SK-N-SH treated with all-trans-retinoic acid at 6 μM for 48 hours (cell line): Measurements from ENCODE around the gene PIEZO1.

Experiments used
- ATAC-seq: fragments of 200-7000 bp; cut with Tn5 transposase; 3 replicates; pipeline ENCODE4 v1.9.1; 2020; ENCODE audit warnings: mild to moderate bottlenecking, moderate library complexity
- ARNTL ChIP-seq: fragments of 450-650 bp; formaldehyde crosslinking; IDR thresholded peaks from 2 replicates; pipeline ENCODE4 v1.5.0; 2020; ENCODE audit warnings: low read depth, mild to moderate bottlenecking, moderate library complexity, borderline replicate concordance
- BACH2 ChIP-seq: fragments of 250-450 bp; sonication (Bioruptor Pico); IDR thresholded peaks from 2 replicates; pipeline ENCODE4 v1.9.0; 2021; ENCODE audit warnings: mild to moderate bottlenecking, borderline replicate concordance
- CREB5 ChIP-seq: fragments of 250-450 bp; sonication (Bioruptor Pico); IDR thresholded peaks from 2 replicates; pipeline ENCODE4 v1.5.1; 2020; ENCODE audit warnings: low read depth, mild to moderate bottlenecking, moderate library complexity
- CSDC2 ChIP-seq: fragments of 250-450 bp; sonication (Bioruptor Pico); IDR thresholded peaks from 2 replicates; pipeline ENCODE4 v1.5.0; 2020; ENCODE audit warnings: mild to moderate bottlenecking, moderate library complexity
- CSRNP3 ChIP-seq: fragments of 250-450 bp; sonication (Bioruptor Pico); IDR thresholded peaks from 2 replicates; pipeline ENCODE4 v1.5.1; 2021; ENCODE audit warnings: mild to moderate bottlenecking, moderate library complexity
- ESRRG ChIP-seq: fragments of 250-450 bp; sonication (Bioruptor Pico); IDR thresholded peaks from 2 replicates; pipeline ENCODE4 v1.6.1; 2021; ENCODE audit warnings: mild to moderate bottlenecking
- GLIS3 ChIP-seq: fragments of 250-450 bp; sonication (Bioruptor Pico); IDR thresholded peaks from 2 replicates; pipeline ENCODE4 v1.5.0; 2020; ENCODE audit warnings: mild to moderate bottlenecking, moderate library complexity
- ISL1 ChIP-seq: fragments of 250-450 bp; sonication (Bioruptor Pico); IDR thresholded peaks from 2 replicates; pipeline ENCODE4 v2.1.2; 2022; ENCODE audit warnings: mild to moderate bottlenecking, moderate library complexity
- OSR1 ChIP-seq: fragments of 250-450 bp; sonication (Bioruptor Pico); IDR thresholded peaks from 2 replicates; pipeline ENCODE4 v1.8.0; 2022; ENCODE audit warnings: moderate library complexity, mild to moderate bottlenecking, inconsistent platforms
- PATZ1 ChIP-seq: fragments of 250-450 bp; sonication (Bioruptor Pico); IDR thresholded peaks from 2 replicates; pipeline ENCODE4 v1.8.0; 2020; ENCODE audit warnings: mild to moderate bottlenecking, moderate library complexity, borderline replicate concordance
- POU6F1 ChIP-seq: fragments of 250-450 bp; sonication (Bioruptor Pico); IDR thresholded peaks from 2 replicates; pipeline ENCODE4 v1.8.0; 2021; ENCODE audit warnings: low read depth, mild to moderate bottlenecking, moderate library complexity, borderline replicate concordance
- PPARA ChIP-seq: fragments of 250-450 bp; sonication (Bioruptor Pico); IDR thresholded peaks from 2 replicates; pipeline ENCODE4 v1.5.0; 2020; ENCODE audit warnings: mild to moderate bottlenecking, borderline replicate concordance
- RARB ChIP-seq: fragments of 250-450 bp; sonication (Bioruptor Pico); IDR thresholded peaks from 2 replicates; pipeline ENCODE4 v1.8.0; 2021; ENCODE audit warnings: mild to moderate bottlenecking, moderate library complexity
- TCF4 ChIP-seq: fragments of 250-450 bp; sonication (Bioruptor Pico); IDR thresholded peaks from 2 replicates; pipeline ENCODE4 v1.8.0; 2021; ENCODE audit warnings: mild to moderate bottlenecking, moderate library complexity, borderline replicate concordance
- TOX ChIP-seq: fragments of 250-450 bp; sonication (Bioruptor Pico); IDR thresholded peaks from 2 replicates; pipeline ENCODE4 v1.8.0; 2021; ENCODE audit warnings: mild to moderate bottlenecking, moderate library complexity, borderline replicate concordance
- TSHZ2 ChIP-seq: fragments of 250-450 bp; sonication (Bioruptor Pico); IDR thresholded peaks from 2 replicates; pipeline ENCODE4 v1.5.0; 2020; ENCODE audit warnings: mild to moderate bottlenecking, moderate library complexity
- ZC3H10 ChIP-seq: fragments of 250-450 bp; sonication (Bioruptor Pico); IDR thresholded peaks from 2 replicates; pipeline ENCODE4 v1.5.1; 2021; ENCODE audit warnings: mild to moderate bottlenecking, moderate library complexity
- ZFP3 ChIP-seq: fragments of 250-450 bp; sonication (Bioruptor Pico); IDR thresholded peaks from 2 replicates; pipeline ENCODE4 v1.5.0; 2020; ENCODE audit warnings: mild to moderate bottlenecking, moderate library complexity
- ZFP30 ChIP-seq: fragments of 450-650 bp; formaldehyde crosslinking; IDR thresholded peaks from 2 replicates; pipeline ENCODE4 v1.5.0; 2022; ENCODE audit warnings: mild to moderate bottlenecking, moderate library complexity
- ZNF565 ChIP-seq: fragments of 450-650 bp; formaldehyde crosslinking; conservative IDR thresholded peaks from 2 replicates; pipeline ENCODE4 v1.5.0; 2020; ENCODE audit warnings: low read depth, mild to moderate bottlenecking, moderate library complexity
- ZNF70 ChIP-seq: fragments of 450-650 bp; formaldehyde crosslinking; IDR thresholded peaks from 2 replicates; pipeline ENCODE4 v1.5.0; 2020; ENCODE audit warnings: mild to moderate bottlenecking, moderate library complexity
- ZNF8 ChIP-seq: fragments of 450-650 bp; formaldehyde crosslinking; IDR thresholded peaks from 2 replicates; pipeline ENCODE4 v1.5.0; 2020; ENCODE audit warnings: mild to moderate bottlenecking, moderate library complexity

The PIEZO1 gene

GRCh38 chr16:88713568-88714419 is 71.2 kb downstream of the PIEZO1 start:
- ATAC-seq: peak; percentile 14
- no peak for TF ChIP-seq ESRRG (CRISPR knock-in tag)
- TF ChIP-seq RARB (CRISPR knock-in tag): no peak
- TF ChIP-seq OSR1 (CRISPR knock-in tag): no peak
- TF ChIP-seq ISL1: no peak
- TF ChIP-seq GLIS3 (CRISPR knock-in tag): no peak
- no peak for TF ChIP-seq PPARA (CRISPR knock-in tag)
- TF ChIP-seq PATZ1 (CRISPR knock-in tag): no peak
- TF ChIP-seq ZFP30: no peak
- no peak for TF ChIP-seq ARNTL (CRISPR knock-in tag)
- no peak for TF ChIP-seq ZNF70 (CRISPR knock-in tag)
- no peak for TF ChIP-seq ZNF565 (CRISPR knock-in tag)
- no peak for TF ChIP-seq POU6F1
- no peak for TF ChIP-seq TCF4 (CRISPR knock-in tag)
- no peak for TF ChIP-seq TOX (CRISPR knock-in tag)
- TF ChIP-seq ZNF8 (CRISPR knock-in tag): no peak
- no peak for TF ChIP-seq CREB5 (CRISPR knock-in tag)
- TF ChIP-seq BACH2: no peak
- TF ChIP-seq TSHZ2 (CRISPR knock-in tag): no peak
- no peak for TF ChIP-seq ZC3H10 (CRISPR knock-in tag)
- no peak for TF ChIP-seq CSDC2 (CRISPR knock-in tag)

- no peak for ATAC-seq
- no peak for TF ChIP-seq TOX (CRISPR knock-in tag)
- TF ChIP-seq ZNF565 (CRISPR knock-in tag): no peak
- no peak for TF ChIP-seq GLIS3 (CRISPR knock-in tag)
- no peak for TF ChIP-seq ZC3H10 (CRISPR knock-in tag)
- no peak for TF ChIP-seq CREB5 (CRISPR knock-in tag)
- TF ChIP-seq CSDC2 (CRISPR knock-in tag): no peak
- TF ChIP-seq CSRNP3 (CRISPR knock-in tag): no peak
- no peak for TF ChIP-seq ZFP3 (CRISPR knock-in tag)
- no peak for TF ChIP-seq TSHZ2 (CRISPR knock-in tag)
- no peak for TF ChIP-seq POU6F1
- TF ChIP-seq TCF4 (CRISPR knock-in tag): no peak
- no peak for TF ChIP-seq ZNF8 (CRISPR knock-in tag)
- TF ChIP-seq RARB (CRISPR knock-in tag): no peak
Measured at GRCh38 chr16:88713054-88713453, 72.0 kb downstream of the PIEZO1 start.
